OCI-LY1 (cell line): ENCODE data around the gene STARD13.
"Not testable (repeated sequence)": the region's sequence is repeated elsewhere in the genome, so short reads cannot be mapped to it uniquely, and the experiment has no call there.

Experiments used
- H2AFZ ChIP-seq: fragments of 200-600 bp; sonication (generic), shearing (Covaris generic); 2 replicates; pipeline ENCODE4 v1.6.0; 2014; ENCODE audit warnings: antibody characterized with exemption, mild to moderate bottlenecking, low read length
- H3F3A ChIP-seq: fragments of 200-600 bp; sonication (generic), shearing (Covaris generic); 2 replicates; pipeline ENCODE4 v1.6.0; 2014; ENCODE audit warnings: mild to moderate bottlenecking, antibody characterized with exemption, low read length, moderate library complexity; ENCODE audit not compliant: insufficient read depth
- H3K27ac ChIP-seq: fragments of 200-600 bp; sonication (generic); 2 replicates; pipeline ENCODE4 v1.5.1; 2014; ENCODE audit warnings: low read length, mixed run types, mild to moderate bottlenecking, low read depth; ENCODE audit not compliant: poor library complexity, severe bottlenecking
- H3K27me3 ChIP-seq: fragments of 200-600 bp; sonication (generic); 2 replicates; pipeline ENCODE4 v1.6.0; 2014; ENCODE audit warnings: antibody characterized with exemption, mild to moderate bottlenecking, low read length, moderate library complexity; ENCODE audit not compliant: insufficient read depth
- H3K36me3 ChIP-seq: fragments of 200-600 bp; sonication (generic); 2 replicates; pipeline ENCODE4 v1.6.1; 2014; ENCODE audit warnings: mild to moderate bottlenecking, antibody characterized with exemption, low read length, moderate library complexity, mixed read lengths; ENCODE audit not compliant: insufficient read depth
- H3K4me1 ChIP-seq: fragments of 200-600 bp; sonication (generic); 2 replicates; pipeline ENCODE4 v1.5.1; 2014; ENCODE audit warnings: mild to moderate bottlenecking, low read length, moderate library complexity; ENCODE audit not compliant: insufficient read depth, severe bottlenecking
- H3K4me2 ChIP-seq: fragments of 200-600 bp; sonication (generic), shearing (Covaris generic); 2 replicates; pipeline ENCODE4 v1.6.1; 2014; ENCODE audit warnings: low read length
- H3K4me3 ChIP-seq: fragments of 200-600 bp; sonication (generic); 2 replicates; pipeline ENCODE4 v1.5.1; 2014; ENCODE audit warnings: low read length, low read depth, mild to moderate bottlenecking, mixed read lengths; ENCODE audit not compliant: poor library complexity, severe bottlenecking
- H3K79me2 ChIP-seq: fragments of 200-600 bp; shearing (Covaris generic); 2 replicates; pipeline ENCODE4 v1.6.1; 2016; ENCODE audit warnings: mixed run types, low read length, mixed read lengths; ENCODE audit not compliant: insufficient read depth
- H3K9ac ChIP-seq: fragments of 200-600 bp; sonication (generic), shearing (Covaris generic); 2 replicates; pipeline ENCODE4 v1.6.1; 2014; ENCODE audit warnings: mild to moderate bottlenecking, low read length, mixed read lengths
- H3K9me2 ChIP-seq: fragments of 200-600 bp; sonication (generic), shearing (Covaris generic); 2 replicates; pipeline ENCODE4 v1.6.1; 2014; ENCODE audit warnings: low read depth, mild to moderate bottlenecking, low read length, mixed read lengths
- H3K9me3 ChIP-seq: fragments of 200-600 bp; shearing (Covaris generic); 2 replicates; pipeline ENCODE4 v1.6.1; 2014; ENCODE audit warnings: low read length, mixed read lengths
- H4K20me1 ChIP-seq: fragments of 200-600 bp; sonication (generic), shearing (Covaris generic); 2 replicates; pipeline ENCODE4 v1.6.0; 2016; ENCODE audit warnings: mild to moderate bottlenecking, low read length; ENCODE audit not compliant: insufficient read depth
- EZH2 ChIP-seq: fragments of 200-600 bp; sonication (generic), shearing (Covaris generic); IDR thresholded peaks from 2 replicates; pipeline ENCODE4 v1.8.0; 2017; ENCODE audit warnings: borderline replicate concordance, mixed run types, mild to moderate bottlenecking, antibody characterized with exemption, low read length, moderate library complexity, mixed read lengths
- TF ChIP-seq, protein P1 (sequence below): fragments of 200-600 bp; sonication (generic), shearing (Covaris generic); IDR thresholded peaks from 2 replicates; pipeline ENCODE4 v1.5.1; 2017; ENCODE audit warnings: mild to moderate bottlenecking, antibody characterized with exemption, low read length, moderate library complexity, mixed read lengths

STARD13 gene

GRCh38 chr13:33244210-33244906, 41.2 kb downstream of the STARD13 start:
- Histone ChIP-seq H3K4me1 (no peaks in the 10 kb centered on the region), H3K4me3 (no peak overlapping the region), H3F3A (no peaks in the 10 kb centered on the region), H3K4me2 (no peak overlapping the region), H3K9me2 (no peaks in the 10 kb centered on the region), H3K9ac (no peak overlapping the region), H3K27ac (no peak overlapping the region), H3K27me3 (no peaks in the 10 kb centered on the region), H2AFZ (no peak overlapping the region), H3K9me3 (no peaks in the 10 kb centered on the region), H3K79me2 (no peaks in the 10 kb centered on the region), H3K36me3 (no peaks in the 10 kb centered on the region), H4K20me1 (no peaks in the 10 kb centered on the region)
- TF ChIP-seq EZH2: no peak
- TF ChIP-seq, protein P1, sequence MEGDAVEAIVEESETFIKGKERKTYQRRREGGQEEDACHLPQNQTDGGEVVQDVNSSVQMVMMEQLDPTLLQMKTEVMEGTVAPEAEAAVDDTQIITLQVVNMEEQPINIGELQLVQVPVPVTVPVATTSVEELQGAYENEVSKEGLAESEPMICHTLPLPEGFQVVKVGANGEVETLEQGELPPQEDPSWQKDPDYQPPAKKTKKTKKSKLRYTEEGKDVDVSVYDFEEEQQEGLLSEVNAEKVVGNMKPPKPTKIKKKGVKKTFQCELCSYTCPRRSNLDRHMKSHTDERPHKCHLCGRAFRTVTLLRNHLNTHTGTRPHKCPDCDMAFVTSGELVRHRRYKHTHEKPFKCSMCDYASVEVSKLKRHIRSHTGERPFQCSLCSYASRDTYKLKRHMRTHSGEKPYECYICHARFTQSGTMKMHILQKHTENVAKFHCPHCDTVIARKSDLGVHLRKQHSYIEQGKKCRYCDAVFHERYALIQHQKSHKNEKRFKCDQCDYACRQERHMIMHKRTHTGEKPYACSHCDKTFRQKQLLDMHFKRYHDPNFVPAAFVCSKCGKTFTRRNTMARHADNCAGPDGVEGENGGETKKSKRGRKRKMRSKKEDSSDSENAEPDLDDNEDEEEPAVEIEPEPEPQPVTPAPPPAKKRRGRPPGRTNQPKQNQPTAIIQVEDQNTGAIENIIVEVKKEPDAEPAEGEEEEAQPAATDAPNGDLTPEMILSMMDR: no peak

DNA sequence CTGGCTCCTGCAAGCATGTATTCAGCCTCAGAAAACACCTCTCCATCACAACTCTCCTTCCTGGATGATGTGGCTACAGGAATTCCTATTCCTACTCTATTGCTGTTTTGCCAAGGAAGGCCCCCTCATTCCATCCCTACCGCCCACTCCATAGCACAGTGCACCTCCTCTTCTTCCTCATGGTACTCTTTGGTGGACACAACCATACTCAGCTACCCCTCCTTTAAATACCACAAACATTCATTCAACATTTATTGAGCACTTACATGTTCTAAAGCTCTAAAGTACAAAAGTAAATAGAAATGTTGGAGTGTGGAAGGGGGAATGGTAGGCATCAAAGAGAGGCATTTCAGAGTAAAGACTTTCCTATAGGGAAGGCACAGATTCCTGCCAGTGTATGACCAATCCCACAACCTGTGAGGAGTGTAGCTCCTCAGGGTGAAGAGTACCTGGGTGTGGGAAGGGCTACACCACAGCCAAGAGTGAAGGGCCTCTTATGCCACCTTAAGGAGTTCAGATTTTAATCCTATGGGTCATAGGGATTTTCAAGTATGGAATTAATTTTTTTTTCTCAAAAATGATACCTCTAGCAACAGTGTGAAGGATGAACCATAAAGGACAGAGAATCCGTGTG, 42.5 kb downstream of the STARD13 start:
- Histone ChIP-seq H3K79me2 (no peaks in the 10 kb centered on the region), H3K4me1 (no peaks in the 10 kb centered on the region), H3K9me2 (no peaks in the 10 kb centered on the region), H3K9me3 (no peaks in the 10 kb centered on the region), H3K9ac (no peak overlapping the region), H3K27ac (no peak overlapping the region), H3K36me3 (no peaks in the 10 kb centered on the region), H4K20me1 (no peaks in the 10 kb centered on the region), H2AFZ (no peak overlapping the region), H3F3A (no peaks in the 10 kb centered on the region), H3K27me3 (no peaks in the 10 kb centered on the region), H3K4me3 (no peak overlapping the region), H3K4me2 (no peak overlapping the region)
- TF ChIP-seq, protein P1: no peak
- no peak for TF ChIP-seq EZH2

DNA sequence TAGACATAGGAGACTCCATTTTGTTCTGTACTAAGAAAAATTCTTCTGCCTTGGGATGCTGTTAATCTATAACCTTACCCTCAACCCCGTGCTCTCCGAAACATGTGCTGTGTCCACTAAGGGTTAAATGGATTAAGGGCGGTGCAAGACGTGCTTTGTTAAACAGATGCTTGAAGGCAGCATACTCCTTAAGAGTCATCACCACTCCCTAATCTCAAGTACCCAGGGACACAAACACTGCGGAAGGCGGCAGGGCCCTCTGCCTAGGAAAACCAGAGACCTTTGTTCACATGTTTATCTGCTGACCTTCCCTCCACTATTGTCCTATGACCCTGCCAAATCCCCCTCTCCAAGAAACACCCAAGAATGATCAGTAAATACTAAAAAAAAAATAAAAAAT, 43.2 kb downstream of the STARD13 start:
- H3K36me3 ChIP-seq, H3K4me2 ChIP-seq, H3K9me2 ChIP-seq, H3K4me1 ChIP-seq, H2AFZ ChIP-seq, H3K27ac ChIP-seq, H4K20me1 ChIP-seq, H3F3A ChIP-seq, H3K79me2 ChIP-seq, H3K9me3 ChIP-seq, H3K4me3 ChIP-seq, H3K9ac ChIP-seq, H3K27me3 ChIP-seq: not testable (repeated sequence)

- TF ChIP-seq EZH2: no peak
- TF ChIP-seq, protein P1: no peak
- no peak overlapping the region for H3K4me2 ChIP-seq
These were observed 49.5 kb downstream of the STARD13 start for GRCh38 chr13:33236021-33236420.

More at GRCh38 chr13:33236021-33236420, 49.5 kb downstream of the STARD13 start:
- Histone ChIP-seq H3K27ac (no peak overlapping the region), H3K79me2 (no peaks in the 10 kb centered on the region), H3K4me3 (no peak overlapping the region), H4K20me1 (no peaks in the 10 kb centered on the region), H3F3A (no peaks in the 10 kb centered on the region), H3K27me3 (no peaks in the 10 kb centered on the region), H2AFZ (no peak overlapping the region), H3K9me2 (no peaks in the 10 kb centered on the region), H3K9me3 (no peaks in the 10 kb centered on the region), H3K9ac (no peak overlapping the region), H3K36me3 (no peaks in the 10 kb centered on the region), H3K4me1 (no peaks in the 10 kb centered on the region)
